HL-60 (cell line): ENCODE measurements around the gene PRDM15.
A peak's percentile ranks its signal among the peaks of the same experiment; 100 is the strongest.

ENCODE experiments used
- DNase-seq, 2 experiments: peaks; one replicate each; pipeline ENCODE4 v3.0.0-alpha.2; 2010 to 2020; ENCODE audit warnings: low read depth in 1 of 2, low spot score in 1 of 2
- H3K27ac ChIP-seq: fragments of 250-450 bp; sonication (Bioruptor Pico); replicated peaks from 2 replicates; pipeline ENCODE4 v1.5.1; 2020; ENCODE audit warnings: mild to moderate bottlenecking, moderate library complexity
- H3K27me3 ChIP-seq: fragments of 250-450 bp; sonication (Bioruptor Pico); 2 replicates; pipeline ENCODE4 v1.5.1; 2021; ENCODE audit warnings: mild to moderate bottlenecking, moderate library complexity; ENCODE audit not compliant: insufficient read depth, poor library complexity, severe bottlenecking
- H3K4me3 ChIP-seq: replicated peaks from 2 replicates; pipeline ENCODE4 v1.5.1; 2011; ENCODE audit warnings: mild to moderate bottlenecking, control low read depth, low read length; ENCODE audit not compliant: insufficient read depth
- GABPA ChIP-seq: IDR thresholded peaks from 2 replicates; pipeline ENCODE4 v1.6.1; 2012; ENCODE audit warnings: low read depth
- POLR2AphosphoS5 ChIP-seq: IDR thresholded peaks from 2 replicates; pipeline ENCODE4 v1.6.1; 2012; ENCODE audit warnings: low read depth
- SPI1 ChIP-seq: IDR thresholded peaks from 2 replicates; pipeline ENCODE4 v1.6.1; 2012; ENCODE audit warnings: low read depth, mild to moderate bottlenecking, borderline replicate concordance
- TF ChIP-seq, protein P1 (sequence below): IDR thresholded peaks from one replicate; pipeline ENCODE4 v1.5.1; 2011; ENCODE audit warnings: low read length, control low read depth, inconsistent platforms; ENCODE audit not compliant: insufficient read depth
- TF ChIP-seq, protein P2 (sequence below): IDR thresholded peaks from 2 replicates; pipeline ENCODE4 v1.6.1; 2012; ENCODE audit warnings: low read depth; ENCODE audit not compliant: insufficient replicate concordance

The PRDM15 gene

DNA sequence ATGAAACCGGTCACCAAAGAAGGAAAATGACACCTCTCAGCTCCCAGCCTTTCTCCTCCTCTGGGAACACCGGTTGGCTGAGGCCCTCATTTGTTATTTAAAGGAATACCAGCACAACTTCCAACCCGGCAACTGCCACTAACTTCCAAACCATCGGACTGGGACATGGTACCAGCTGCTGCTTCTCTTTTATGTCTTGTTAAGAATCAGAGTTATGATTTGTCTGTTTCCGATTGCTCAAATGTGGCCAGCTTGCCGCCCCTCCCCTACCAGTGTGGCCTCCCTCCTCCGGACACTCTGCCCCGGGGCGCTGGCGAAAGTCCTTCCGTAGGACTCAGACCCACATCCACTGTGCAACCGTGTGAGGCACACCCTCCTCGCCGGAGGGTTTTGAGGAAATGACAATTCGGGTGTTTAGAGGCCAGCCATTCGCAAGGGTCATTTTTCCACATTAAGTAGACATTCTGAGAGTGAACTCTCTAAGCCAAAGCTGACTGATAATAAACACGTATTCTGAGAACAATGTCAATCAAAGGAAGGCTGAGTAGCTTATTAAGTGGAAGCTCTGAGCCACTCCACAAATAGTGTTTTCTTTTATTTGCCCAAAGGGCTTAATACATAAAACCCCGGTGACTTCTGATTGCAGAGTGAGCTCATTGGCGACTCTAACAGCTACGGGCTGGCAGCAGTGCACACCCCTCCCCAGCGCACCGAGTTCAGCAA, 117.8 kb downstream of the PRDM15 start:
- TF ChIP-seq SPI1 (no peak), POLR2AphosphoS5 (no peak), GABPA (no peak)
- TF ChIP-seq, protein P1, sequence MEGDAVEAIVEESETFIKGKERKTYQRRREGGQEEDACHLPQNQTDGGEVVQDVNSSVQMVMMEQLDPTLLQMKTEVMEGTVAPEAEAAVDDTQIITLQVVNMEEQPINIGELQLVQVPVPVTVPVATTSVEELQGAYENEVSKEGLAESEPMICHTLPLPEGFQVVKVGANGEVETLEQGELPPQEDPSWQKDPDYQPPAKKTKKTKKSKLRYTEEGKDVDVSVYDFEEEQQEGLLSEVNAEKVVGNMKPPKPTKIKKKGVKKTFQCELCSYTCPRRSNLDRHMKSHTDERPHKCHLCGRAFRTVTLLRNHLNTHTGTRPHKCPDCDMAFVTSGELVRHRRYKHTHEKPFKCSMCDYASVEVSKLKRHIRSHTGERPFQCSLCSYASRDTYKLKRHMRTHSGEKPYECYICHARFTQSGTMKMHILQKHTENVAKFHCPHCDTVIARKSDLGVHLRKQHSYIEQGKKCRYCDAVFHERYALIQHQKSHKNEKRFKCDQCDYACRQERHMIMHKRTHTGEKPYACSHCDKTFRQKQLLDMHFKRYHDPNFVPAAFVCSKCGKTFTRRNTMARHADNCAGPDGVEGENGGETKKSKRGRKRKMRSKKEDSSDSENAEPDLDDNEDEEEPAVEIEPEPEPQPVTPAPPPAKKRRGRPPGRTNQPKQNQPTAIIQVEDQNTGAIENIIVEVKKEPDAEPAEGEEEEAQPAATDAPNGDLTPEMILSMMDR: no peak
- TF ChIP-seq, protein P2, sequence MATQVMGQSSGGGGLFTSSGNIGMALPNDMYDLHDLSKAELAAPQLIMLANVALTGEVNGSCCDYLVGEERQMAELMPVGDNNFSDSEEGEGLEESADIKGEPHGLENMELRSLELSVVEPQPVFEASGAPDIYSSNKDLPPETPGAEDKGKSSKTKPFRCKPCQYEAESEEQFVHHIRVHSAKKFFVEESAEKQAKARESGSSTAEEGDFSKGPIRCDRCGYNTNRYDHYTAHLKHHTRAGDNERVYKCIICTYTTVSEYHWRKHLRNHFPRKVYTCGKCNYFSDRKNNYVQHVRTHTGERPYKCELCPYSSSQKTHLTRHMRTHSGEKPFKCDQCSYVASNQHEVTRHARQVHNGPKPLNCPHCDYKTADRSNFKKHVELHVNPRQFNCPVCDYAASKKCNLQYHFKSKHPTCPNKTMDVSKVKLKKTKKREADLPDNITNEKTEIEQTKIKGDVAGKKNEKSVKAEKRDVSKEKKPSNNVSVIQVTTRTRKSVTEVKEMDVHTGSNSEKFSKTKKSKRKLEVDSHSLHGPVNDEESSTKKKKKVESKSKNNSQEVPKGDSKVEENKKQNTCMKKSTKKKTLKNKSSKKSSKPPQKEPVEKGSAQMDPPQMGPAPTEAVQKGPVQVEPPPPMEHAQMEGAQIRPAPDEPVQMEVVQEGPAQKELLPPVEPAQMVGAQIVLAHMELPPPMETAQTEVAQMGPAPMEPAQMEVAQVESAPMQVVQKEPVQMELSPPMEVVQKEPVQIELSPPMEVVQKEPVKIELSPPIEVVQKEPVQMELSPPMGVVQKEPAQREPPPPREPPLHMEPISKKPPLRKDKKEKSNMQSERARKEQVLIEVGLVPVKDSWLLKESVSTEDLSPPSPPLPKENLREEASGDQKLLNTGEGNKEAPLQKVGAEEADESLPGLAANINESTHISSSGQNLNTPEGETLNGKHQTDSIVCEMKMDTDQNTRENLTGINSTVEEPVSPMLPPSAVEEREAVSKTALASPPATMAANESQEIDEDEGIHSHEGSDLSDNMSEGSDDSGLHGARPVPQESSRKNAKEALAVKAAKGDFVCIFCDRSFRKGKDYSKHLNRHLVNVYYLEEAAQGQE: no peak
- no peak overlapping the region for H3K27ac ChIP-seq
- H3K27me3 ChIP-seq: peaks cover 22% of the 10 kb centered on the region
- DNase-seq: peak; percentile 11 to 44
- H3K4me3 ChIP-seq: no peak overlapping the region

DNA sequence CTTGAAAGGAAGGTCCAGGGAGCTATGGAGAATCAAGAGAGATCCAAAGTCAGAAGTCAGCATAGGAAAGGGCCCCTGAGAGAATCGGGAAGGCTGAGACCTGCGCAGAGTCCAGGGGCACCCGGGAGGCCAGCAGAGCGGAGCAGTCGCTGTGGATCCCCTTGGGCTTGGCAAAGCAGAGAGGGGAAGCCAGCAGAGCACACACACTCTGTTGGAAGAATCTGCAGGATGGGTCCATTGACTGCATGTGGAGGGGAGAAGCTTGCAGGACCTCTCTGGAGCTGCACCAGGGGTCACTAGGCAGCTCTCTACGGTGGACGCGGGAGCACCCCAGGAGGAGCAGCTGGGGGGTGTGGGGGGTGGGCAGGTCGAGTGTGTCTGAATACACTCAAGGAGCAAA, 118.7 kb downstream of the PRDM15 start:
- peaks cover 21% of the 10 kb centered on the region for H3K27me3 ChIP-seq
- no peak overlapping the region for H3K27ac ChIP-seq
- no peak for DNase-seq
- TF ChIP-seq POLR2AphosphoS5 (no peak), SPI1 (no peak), GABPA (no peak)
- TF ChIP-seq, protein P1: no peak
- TF ChIP-seq, protein P2: no peak
- H3K4me3 ChIP-seq: no peak overlapping the region

DNA sequence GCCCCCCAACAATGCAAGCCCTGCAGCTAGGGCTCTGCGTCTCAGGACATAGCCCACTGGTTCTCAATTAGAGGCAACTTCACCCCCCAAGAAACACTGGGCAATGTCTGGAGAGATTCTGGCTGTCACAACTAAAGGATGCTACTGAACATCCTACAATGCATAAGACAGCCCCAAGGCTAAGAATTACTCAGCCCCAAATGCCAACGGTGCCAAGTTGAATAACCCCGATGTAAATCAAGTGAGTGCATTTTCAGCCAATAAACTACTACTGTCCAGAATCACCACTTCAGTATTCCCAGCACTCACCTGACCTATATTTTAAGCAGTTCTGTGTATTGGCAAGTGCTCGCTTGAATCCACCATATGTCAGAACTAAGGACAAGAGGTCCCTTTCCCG, 119.2 kb downstream of the PRDM15 start:
- DNase-seq: no peak
- Histone ChIP-seq H3K27ac (no peak overlapping the region), H3K27me3 (peaks cover 19% of the 10 kb centered on the region), H3K4me3 (no peak overlapping the region)
- TF ChIP-seq, protein P2: no peak
- TF ChIP-seq GABPA (no peak), POLR2AphosphoS5 (no peak), SPI1 (no peak)
- TF ChIP-seq, protein P1: no peak
